Fibroblast of lung (primary cell): Measurements from ENCODE around the gene GPR55. TPM values are rescaled to one million over a fixed set of nuclear protein-coding genes. Genes with fewer than 3 reads are reported as not detected.

Source experiments
- DNase-seq, 2 donors: peaks; one replicate each; pipeline versions ENCODE4 v3.0.0 to v3.0.0-alpha.2; 2010; ENCODE audit warnings: low read depth in 2 of 2
- H2AFZ ChIP-seq: 2 replicates; pipeline ENCODE4 v1.5.1; 2012; ENCODE audit warnings: low read length, control low read depth, inconsistent platforms
- H3K27ac ChIP-seq: 2 replicates; pipeline ENCODE4 v1.5.1; 2011; ENCODE audit warnings: low read length, control low read depth; ENCODE audit not compliant: insufficient read depth
- H3K27me3 ChIP-seq: 2 replicates; pipeline ENCODE4 v1.5.1; 2011; ENCODE audit warnings: mild to moderate bottlenecking, low read length; ENCODE audit not compliant: control insufficient read depth, insufficient read depth
- H3K36me3 ChIP-seq: 2 replicates; pipeline ENCODE4 v1.5.1; 2011; ENCODE audit warnings: low read length; ENCODE audit not compliant: control insufficient read depth, insufficient read depth
- H3K4me1 ChIP-seq: 2 replicates; pipeline ENCODE4 v1.5.1; 2011; ENCODE audit warnings: low read length; ENCODE audit not compliant: control insufficient read depth, insufficient read depth; ENCODE audit errors: extremely low read depth
- H3K4me2 ChIP-seq: 2 replicates; pipeline ENCODE4 v1.5.1; 2011; ENCODE audit warnings: low read length, control low read depth; ENCODE audit not compliant: insufficient read depth; ENCODE audit errors: extremely low read depth
- H3K4me3 ChIP-seq, 4 experiments: fragments of 200-600 bp in 1 of 4; sonication (generic) in 1 of 4; replicated peaks in 1 of 4; 2 replicates each; pipeline ENCODE4 v1.5.1; 2011 to 2016; ENCODE audit warnings: low read length in 4 of 4, low read depth in 3 of 4, mild to moderate bottlenecking in 3 of 4, control low read depth in 2 of 4, inconsistent platforms in 1 of 4, mixed read lengths in 1 of 4; ENCODE audit not compliant: insufficient read depth in 1 of 4; ENCODE audit errors: control extremely low read depth in 1 of 4
- H3K79me2 ChIP-seq: 2 replicates; pipeline ENCODE4 v1.5.1; 2012; ENCODE audit warnings: mild to moderate bottlenecking, low read length, inconsistent platforms; ENCODE audit not compliant: control insufficient read depth, insufficient read depth
- H3K9ac ChIP-seq: 2 replicates; pipeline ENCODE4 v1.5.1; 2011; ENCODE audit warnings: mild to moderate bottlenecking, low read length, control low read depth; ENCODE audit not compliant: insufficient read depth
- H3K9me3 ChIP-seq: 2 replicates; pipeline ENCODE4 v1.5.1; 2012; ENCODE audit warnings: low read depth, low read length; ENCODE audit not compliant: control insufficient read depth, insufficient read depth
- H4K20me1 ChIP-seq: 2 replicates; pipeline ENCODE4 v1.5.1; 2011; ENCODE audit warnings: low read length; ENCODE audit not compliant: control insufficient read depth, insufficient read depth; ENCODE audit errors: extremely low read depth
- EZH2 ChIP-seq: IDR thresholded peaks from 2 replicates; pipeline ENCODE4 v1.5.1; 2012; ENCODE audit warnings: low read length, control low read depth, mild to moderate bottlenecking; ENCODE audit errors: missing control alignments
- polyA plus RNA-seq, 2 donors: library from polyadenylated mRNA; depleted of rRNA in 1 of 2; stranded (reverse) in 1 of 2; unstranded in 1 of 2; fragments of >200 nt; gene quantifications; 2 replicates each; pipeline ENCODE4 v1.2.1, GENCODE V29; 2011 to 2012; ENCODE audit warnings: missing spikeins in 1 of 2
- total RNA-seq: library from RNA; depleted of rRNA; stranded (reverse); fragments of >200 nt; gene quantifications from 2 replicates; pipeline ENCODE4 v1.2.1, GENCODE V29; 2014
- TF ChIP-seq, protein P1 (sequence below), 2 donors: IDR thresholded peaks in 1 of 2; conservative IDR thresholded peaks in 1 of 2; 1 replicate in 1 of 2; 2 replicates in 1 of 2; pipeline ENCODE4 v1.5.1; 2011 to 2012; ENCODE audit warnings: low read length in 2 of 2, control low read depth in 1 of 2, inconsistent platforms in 1 of 2, low read depth in 1 of 2, mild to moderate bottlenecking in 1 of 2

Gene GPR55
- total and polyA plus RNA-seq, 2 donors (not counting 1 experiment from before 2014, with no cell fraction given): not detected

DNA sequence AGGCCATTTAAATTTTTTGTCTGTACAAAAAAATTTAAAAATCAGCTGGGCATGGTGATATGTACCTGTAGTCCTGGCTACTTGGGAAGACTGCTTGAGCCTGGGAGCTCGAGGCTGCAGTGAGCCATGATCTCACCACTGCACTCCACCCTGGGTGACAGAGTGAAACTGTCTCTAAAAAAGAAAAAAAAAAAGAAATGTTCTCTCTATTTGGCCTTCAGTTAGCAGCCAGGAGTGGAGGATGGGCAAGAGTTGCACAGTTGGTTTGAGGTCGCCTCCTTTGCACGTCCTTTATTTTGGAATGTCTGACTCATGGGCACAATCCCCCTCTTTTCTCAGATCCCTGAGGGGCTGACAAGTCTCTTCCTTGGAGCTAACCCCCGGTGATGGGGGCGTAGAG is 34.0 kb downstream of the GPR55 start:
- peaks cover 2% of the 10 kb centered on the region for H3K27me3 ChIP-seq
- no peak overlapping the region for H2AFZ ChIP-seq
- H3K79me2 ChIP-seq: no peaks in the 10 kb centered on the region
- peak in 1 of 2 donors; percentile 23 for DNase-seq
- no peak overlapping the region for H3K9ac ChIP-seq
- H3K36me3 ChIP-seq: no peaks in the 10 kb centered on the region
- no peaks in the 10 kb centered on the region for H3K4me1 ChIP-seq
- H3K4me2 ChIP-seq: no peak overlapping the region
- TF ChIP-seq EZH2: no peak
- TF ChIP-seq, protein P1, sequence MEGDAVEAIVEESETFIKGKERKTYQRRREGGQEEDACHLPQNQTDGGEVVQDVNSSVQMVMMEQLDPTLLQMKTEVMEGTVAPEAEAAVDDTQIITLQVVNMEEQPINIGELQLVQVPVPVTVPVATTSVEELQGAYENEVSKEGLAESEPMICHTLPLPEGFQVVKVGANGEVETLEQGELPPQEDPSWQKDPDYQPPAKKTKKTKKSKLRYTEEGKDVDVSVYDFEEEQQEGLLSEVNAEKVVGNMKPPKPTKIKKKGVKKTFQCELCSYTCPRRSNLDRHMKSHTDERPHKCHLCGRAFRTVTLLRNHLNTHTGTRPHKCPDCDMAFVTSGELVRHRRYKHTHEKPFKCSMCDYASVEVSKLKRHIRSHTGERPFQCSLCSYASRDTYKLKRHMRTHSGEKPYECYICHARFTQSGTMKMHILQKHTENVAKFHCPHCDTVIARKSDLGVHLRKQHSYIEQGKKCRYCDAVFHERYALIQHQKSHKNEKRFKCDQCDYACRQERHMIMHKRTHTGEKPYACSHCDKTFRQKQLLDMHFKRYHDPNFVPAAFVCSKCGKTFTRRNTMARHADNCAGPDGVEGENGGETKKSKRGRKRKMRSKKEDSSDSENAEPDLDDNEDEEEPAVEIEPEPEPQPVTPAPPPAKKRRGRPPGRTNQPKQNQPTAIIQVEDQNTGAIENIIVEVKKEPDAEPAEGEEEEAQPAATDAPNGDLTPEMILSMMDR (conservative IDR thresholded peaks at IDR 0.05 in 1 of 2, IDR thresholded peaks at IDR 0.05 in 1 of 2; ENCODE audit: low read depth in 1 of 2, low read length in 2 of 2): no peak
- H4K20me1 ChIP-seq: no peaks in the 10 kb centered on the region
- no peak overlapping the region for H3K4me3 ChIP-seq
- no peaks in the 10 kb centered on the region for H3K9me3 ChIP-seq
- no peak overlapping the region for H3K27ac ChIP-seq

DNA sequence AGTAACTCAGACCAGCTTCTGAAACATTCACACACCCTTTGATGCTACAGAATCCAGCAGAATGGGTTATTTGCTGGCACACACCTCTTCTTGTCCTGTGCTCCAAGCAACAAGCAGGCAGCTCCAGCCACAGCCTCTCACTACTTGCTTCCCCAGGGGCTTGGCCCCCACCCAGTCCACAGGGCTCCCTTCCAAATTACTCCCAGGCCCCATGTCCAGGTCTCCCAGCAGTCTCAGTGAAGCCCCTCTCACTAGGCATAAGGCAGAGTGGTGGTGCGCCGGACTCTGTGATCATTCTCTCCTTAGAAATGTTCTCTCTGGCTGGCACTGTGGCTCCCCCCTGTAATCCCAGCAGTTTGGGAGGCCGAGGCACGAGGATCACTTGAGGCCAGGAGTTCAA is 34.4 kb downstream of the GPR55 start:
- H3K4me2 ChIP-seq: no peak overlapping the region
- H3K27ac ChIP-seq: no peak overlapping the region
- H3K79me2 ChIP-seq: no peaks in the 10 kb centered on the region
- DNase-seq: no peak
- H2AFZ ChIP-seq: no peak overlapping the region
- peaks cover 2% of the 10 kb centered on the region for H3K27me3 ChIP-seq
- H3K4me3 ChIP-seq: no peak overlapping the region
- TF ChIP-seq, protein P1 (conservative IDR thresholded peaks at IDR 0.05 in 1 of 2, IDR thresholded peaks at IDR 0.05 in 1 of 2; ENCODE audit: low read depth in 1 of 2, low read length in 2 of 2): no peak
- no peak for TF ChIP-seq EZH2
- no peaks in the 10 kb centered on the region for H3K36me3 ChIP-seq
- H3K4me1 ChIP-seq: no peaks in the 10 kb centered on the region
- H3K9ac ChIP-seq: no peak overlapping the region
- no peaks in the 10 kb centered on the region for H3K9me3 ChIP-seq
- no peaks in the 10 kb centered on the region for H4K20me1 ChIP-seq

DNA sequence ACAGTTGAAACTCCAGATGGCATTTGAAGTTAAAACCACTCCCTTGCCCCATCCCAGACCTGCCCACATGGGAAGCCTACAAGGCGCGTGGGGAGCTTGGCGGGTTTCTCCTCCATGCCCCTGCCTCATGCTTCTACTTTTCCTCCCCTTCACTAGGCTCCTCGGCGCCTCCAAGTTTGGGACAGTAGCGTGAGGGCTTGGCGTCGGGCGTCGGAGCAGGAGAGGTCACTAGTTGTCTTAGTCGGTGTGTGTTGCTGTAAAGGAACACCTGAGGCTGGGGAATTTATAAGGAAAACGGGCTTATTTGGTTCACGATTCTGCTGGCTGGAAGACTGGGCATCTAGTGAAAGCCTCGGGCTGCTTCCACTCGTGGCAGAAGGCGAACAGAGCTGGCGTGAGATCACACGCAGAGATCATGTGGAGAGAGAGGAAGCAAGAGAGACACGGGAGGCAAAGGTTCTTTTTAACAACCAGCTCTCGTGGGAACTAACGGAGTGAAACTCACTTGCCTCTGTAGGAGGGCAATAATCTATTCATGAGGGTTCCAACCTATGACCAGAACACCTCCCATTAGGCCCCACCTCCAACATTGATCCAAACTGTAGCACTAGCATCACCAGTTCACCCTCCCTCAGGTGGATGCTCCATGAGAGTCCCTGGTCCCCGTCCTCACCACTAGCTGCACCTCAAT is 35.0 kb downstream of the GPR55 start:
- no peak overlapping the region for H3K4me2 ChIP-seq
- no peaks in the 10 kb centered on the region for H3K9me3 ChIP-seq
- H3K27me3 ChIP-seq: peaks cover 2% of the 10 kb centered on the region
- TF ChIP-seq, protein P1 (conservative IDR thresholded peaks at IDR 0.05 in 1 of 2, IDR thresholded peaks at IDR 0.05 in 1 of 2; ENCODE audit: low read depth in 1 of 2, low read length in 2 of 2): no peak
- TF ChIP-seq EZH2: no peak
- no peak overlapping the region for H2AFZ ChIP-seq
- H4K20me1 ChIP-seq: no peaks in the 10 kb centered on the region
- H3K36me3 ChIP-seq: no peaks in the 10 kb centered on the region
- H3K27ac ChIP-seq: no peak overlapping the region
- no peak overlapping the region for H3K9ac ChIP-seq
- no peaks in the 10 kb centered on the region for H3K79me2 ChIP-seq
- no peak for DNase-seq
- H3K4me1 ChIP-seq: no peaks in the 10 kb centered on the region
- H3K4me3 ChIP-seq: no peak overlapping the region
